GM12878 (cell line): ENCODE data around the gene LARP6.

Source experiments
- CREM ChIP-seq: IDR thresholded peaks from 2 replicates; pipeline ENCODE4 v1.6.1; 2014; ENCODE audit warnings: antibody characterized with exemption, low read depth
- SRF ChIP-seq, 2 experiments: IDR thresholded peaks; 2 replicates each; pipeline ENCODE4 v1.6.1; 2011; ENCODE audit warnings: low read depth in 2 of 2, low read length in 2 of 2, mild to moderate bottlenecking in 1 of 2, moderate library complexity in 1 of 2
- ZNF24 ChIP-seq: fragments of 450-650 bp; IDR thresholded peaks from 2 replicates; pipeline ENCODE4 v1.6.1; 2017; ENCODE audit warnings: antibody characterized with exemption, mild to moderate bottlenecking
- ZZZ3 ChIP-seq: IDR thresholded peaks from 2 replicates; pipeline ENCODE4 v1.6.1; 2011; ENCODE audit warnings: low read depth; ENCODE audit not compliant: control insufficient read depth, insufficient read length
- TF ChIP-seq, protein P1 (sequence below), 3 experiments: IDR thresholded peaks in 2 of 3; conservative IDR thresholded peaks in 1 of 3; 2 replicates each; pipeline ENCODE4 v1.5.1; 2011; ENCODE audit warnings: low read depth in 3 of 3, low read length in 3 of 3, mild to moderate bottlenecking in 3 of 3, control low read depth in 2 of 3, moderate library complexity in 2 of 3, inconsistent platforms in 1 of 3, mixed read lengths in 1 of 3; ENCODE audit not compliant: control insufficient read depth in 2 of 3, insufficient read depth in 1 of 3; ENCODE audit errors: extremely low read depth in 1 of 3
- TF ChIP-seq, protein P2 (sequence below): IDR thresholded peaks from 2 replicates; pipeline ENCODE4 v1.6.1; 2012; ENCODE audit warnings: low read depth, low read length, improper control_type of control experiment

DNA sequence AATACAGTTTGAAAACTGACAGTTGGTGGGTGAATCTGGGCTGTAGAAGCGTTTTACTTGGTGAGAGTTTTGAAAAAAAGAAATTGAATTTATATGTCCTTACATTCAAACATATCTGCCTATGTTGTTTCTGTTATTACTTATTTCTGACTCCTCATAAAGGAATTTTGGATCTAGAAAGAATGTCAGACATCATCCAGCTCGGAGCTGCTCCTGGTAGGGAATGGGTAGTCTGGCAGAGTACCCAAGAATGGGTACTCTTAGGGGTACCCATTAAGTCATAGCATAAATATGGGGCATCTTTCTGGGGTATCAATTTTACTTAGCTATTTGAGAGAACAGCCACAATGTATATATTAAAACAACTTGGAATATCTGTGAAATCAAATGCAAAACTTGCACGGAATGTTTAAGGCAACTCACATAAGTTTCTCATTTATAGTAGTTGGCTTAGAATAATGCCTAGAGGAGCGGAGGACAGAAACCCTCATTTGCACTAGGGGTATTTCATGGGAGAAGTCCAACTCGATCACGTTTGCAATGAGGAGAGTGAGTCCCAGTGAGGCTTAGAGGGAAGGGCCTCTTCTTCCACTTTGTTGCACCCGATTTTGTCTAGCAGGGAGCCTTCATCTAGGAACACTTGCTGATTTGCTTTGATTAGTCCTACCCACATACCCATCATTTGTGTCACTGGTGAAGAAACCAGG, 2.4 kb upstream of the LARP6 start:
- TF ChIP-seq, protein P1, sequence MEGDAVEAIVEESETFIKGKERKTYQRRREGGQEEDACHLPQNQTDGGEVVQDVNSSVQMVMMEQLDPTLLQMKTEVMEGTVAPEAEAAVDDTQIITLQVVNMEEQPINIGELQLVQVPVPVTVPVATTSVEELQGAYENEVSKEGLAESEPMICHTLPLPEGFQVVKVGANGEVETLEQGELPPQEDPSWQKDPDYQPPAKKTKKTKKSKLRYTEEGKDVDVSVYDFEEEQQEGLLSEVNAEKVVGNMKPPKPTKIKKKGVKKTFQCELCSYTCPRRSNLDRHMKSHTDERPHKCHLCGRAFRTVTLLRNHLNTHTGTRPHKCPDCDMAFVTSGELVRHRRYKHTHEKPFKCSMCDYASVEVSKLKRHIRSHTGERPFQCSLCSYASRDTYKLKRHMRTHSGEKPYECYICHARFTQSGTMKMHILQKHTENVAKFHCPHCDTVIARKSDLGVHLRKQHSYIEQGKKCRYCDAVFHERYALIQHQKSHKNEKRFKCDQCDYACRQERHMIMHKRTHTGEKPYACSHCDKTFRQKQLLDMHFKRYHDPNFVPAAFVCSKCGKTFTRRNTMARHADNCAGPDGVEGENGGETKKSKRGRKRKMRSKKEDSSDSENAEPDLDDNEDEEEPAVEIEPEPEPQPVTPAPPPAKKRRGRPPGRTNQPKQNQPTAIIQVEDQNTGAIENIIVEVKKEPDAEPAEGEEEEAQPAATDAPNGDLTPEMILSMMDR (IDR thresholded peaks at IDR 0.05 in 2 of 3, conservative IDR thresholded peaks at IDR 0.05 in 1 of 3; ENCODE audit: control insufficient read depth in 2 of 3, extremely low read depth in 1 of 3, insufficient read depth in 1 of 3, low read depth in 3 of 3, low read length in 3 of 3): no peak
- TF ChIP-seq, protein P2, sequence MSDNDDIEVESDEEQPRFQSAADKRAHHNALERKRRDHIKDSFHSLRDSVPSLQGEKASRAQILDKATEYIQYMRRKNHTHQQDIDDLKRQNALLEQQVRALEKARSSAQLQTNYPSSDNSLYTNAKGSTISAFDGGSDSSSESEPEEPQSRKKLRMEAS: no peak
- no peak for TF ChIP-seq CREM
- TF ChIP-seq SRF (IDR thresholded peaks at IDR 0.05; ENCODE audit: low read depth in 2 of 2, low read length in 2 of 2): no peak
- TF ChIP-seq ZZZ3: no peak
- no peak for TF ChIP-seq ZNF24
